NB4 (cell line): ENCODE measurements around the gene MORN1.

Source experiments
- MYC ChIP-seq: IDR thresholded peaks from 2 replicates; pipeline ENCODE4 v1.6.1; 2011; ENCODE audit warnings: low read depth, low read length
- POLR2A ChIP-seq: IDR thresholded peaks from 2 replicates; pipeline ENCODE4 v1.6.1; 2011; ENCODE audit warnings: mild to moderate bottlenecking; ENCODE audit not compliant: insufficient read length; ENCODE audit errors: extremely low read depth
- TF ChIP-seq, protein P1 (sequence below): IDR thresholded peaks from one replicate; pipeline ENCODE4 v1.5.1; 2012; ENCODE audit warnings: low read depth, low read length

- TF ChIP-seq, protein P1, sequence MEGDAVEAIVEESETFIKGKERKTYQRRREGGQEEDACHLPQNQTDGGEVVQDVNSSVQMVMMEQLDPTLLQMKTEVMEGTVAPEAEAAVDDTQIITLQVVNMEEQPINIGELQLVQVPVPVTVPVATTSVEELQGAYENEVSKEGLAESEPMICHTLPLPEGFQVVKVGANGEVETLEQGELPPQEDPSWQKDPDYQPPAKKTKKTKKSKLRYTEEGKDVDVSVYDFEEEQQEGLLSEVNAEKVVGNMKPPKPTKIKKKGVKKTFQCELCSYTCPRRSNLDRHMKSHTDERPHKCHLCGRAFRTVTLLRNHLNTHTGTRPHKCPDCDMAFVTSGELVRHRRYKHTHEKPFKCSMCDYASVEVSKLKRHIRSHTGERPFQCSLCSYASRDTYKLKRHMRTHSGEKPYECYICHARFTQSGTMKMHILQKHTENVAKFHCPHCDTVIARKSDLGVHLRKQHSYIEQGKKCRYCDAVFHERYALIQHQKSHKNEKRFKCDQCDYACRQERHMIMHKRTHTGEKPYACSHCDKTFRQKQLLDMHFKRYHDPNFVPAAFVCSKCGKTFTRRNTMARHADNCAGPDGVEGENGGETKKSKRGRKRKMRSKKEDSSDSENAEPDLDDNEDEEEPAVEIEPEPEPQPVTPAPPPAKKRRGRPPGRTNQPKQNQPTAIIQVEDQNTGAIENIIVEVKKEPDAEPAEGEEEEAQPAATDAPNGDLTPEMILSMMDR = no peak
- TF ChIP-seq POLR2A (no peak), MYC (no peak)
Measured at GRCh38 chr1:2283371-2283990, 107.9 kb downstream of the MORN1 start.
